Thyroid gland (tissue), 4 donors: Measurements from ENCODE around the gene TBC1D24.

Source experiments
- POLR2A ChIP-seq, 2 donors: fragments of 450-650 bp; IDR thresholded peaks; one replicate each; pipeline ENCODE4 v1.6.1; 2017; ENCODE audit warnings: antibody characterized with exemption in 2 of 2, mild to moderate bottlenecking in 2 of 2, moderate library complexity in 1 of 2
- TF ChIP-seq, protein P1 (sequence below), 6 experiments: fragments of 200-600 bp in 3 of 6; fragments of 450-650 bp in 3 of 6; sonication (generic) in 3 of 6; IDR thresholded peaks; one replicate each; pipeline ENCODE4 v1.5.1; 2016 to 2019; ENCODE audit warnings: antibody characterized with exemption in 6 of 6, mild to moderate bottlenecking in 2 of 6, inconsistent platforms in 1 of 6, moderate library complexity in 1 of 6

DNA sequence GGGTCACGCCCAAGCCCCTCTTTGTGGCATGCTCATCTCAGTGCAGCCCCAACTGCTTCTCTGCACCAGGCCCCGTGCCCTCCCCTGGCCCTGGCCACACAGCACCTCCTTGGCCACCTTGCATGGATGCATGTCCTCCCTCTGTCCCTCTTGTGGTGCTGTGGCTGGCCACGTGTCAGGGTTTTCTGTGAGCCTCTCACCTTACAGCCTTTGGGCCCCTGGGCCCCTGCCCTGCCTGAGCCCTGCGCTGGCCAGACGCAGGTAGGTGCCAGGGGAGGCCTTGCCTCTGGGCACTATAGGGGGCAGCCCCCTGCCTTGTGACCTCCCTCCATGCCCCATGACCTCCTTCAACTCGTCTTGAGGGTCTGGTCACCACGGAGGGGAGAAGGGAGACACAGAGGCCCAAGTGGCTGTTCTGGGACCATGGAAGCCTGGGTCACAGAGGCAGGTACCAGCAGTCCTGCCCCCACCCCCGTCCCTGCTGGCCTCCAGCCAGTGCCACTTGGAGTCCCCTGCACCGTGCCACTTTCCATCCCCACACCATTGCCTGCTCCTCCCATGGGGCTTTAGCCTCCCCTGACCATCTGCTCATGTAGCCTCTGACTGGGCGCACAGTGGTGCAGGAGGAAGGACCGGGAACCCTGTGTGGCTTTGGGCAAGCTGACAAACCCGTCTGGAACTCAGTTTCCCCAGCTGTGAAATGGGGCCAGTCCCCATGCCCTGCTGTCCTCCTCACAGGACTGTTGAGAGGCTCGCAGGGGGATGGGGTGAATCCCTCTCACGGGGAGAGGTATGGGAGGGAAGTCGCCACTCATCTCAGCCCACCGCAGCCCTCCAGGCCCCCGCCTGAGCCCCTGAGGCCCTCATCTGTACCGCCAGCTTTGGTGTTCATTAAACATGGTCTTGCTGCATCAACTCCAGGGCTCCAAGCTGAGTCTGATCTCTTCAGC is 27.3 kb downstream of the TBC1D24 start:
- TF ChIP-seq POLR2A (IDR thresholded peaks at IDR 0.05), result no peak
- TF ChIP-seq, protein P1, sequence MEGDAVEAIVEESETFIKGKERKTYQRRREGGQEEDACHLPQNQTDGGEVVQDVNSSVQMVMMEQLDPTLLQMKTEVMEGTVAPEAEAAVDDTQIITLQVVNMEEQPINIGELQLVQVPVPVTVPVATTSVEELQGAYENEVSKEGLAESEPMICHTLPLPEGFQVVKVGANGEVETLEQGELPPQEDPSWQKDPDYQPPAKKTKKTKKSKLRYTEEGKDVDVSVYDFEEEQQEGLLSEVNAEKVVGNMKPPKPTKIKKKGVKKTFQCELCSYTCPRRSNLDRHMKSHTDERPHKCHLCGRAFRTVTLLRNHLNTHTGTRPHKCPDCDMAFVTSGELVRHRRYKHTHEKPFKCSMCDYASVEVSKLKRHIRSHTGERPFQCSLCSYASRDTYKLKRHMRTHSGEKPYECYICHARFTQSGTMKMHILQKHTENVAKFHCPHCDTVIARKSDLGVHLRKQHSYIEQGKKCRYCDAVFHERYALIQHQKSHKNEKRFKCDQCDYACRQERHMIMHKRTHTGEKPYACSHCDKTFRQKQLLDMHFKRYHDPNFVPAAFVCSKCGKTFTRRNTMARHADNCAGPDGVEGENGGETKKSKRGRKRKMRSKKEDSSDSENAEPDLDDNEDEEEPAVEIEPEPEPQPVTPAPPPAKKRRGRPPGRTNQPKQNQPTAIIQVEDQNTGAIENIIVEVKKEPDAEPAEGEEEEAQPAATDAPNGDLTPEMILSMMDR (IDR thresholded peaks at IDR 0.05), result no peak
